ENCODE measurements around the gene ALLC.
"Not testable (repeated sequence)": the region's sequence is repeated elsewhere in the genome, so short reads cannot be mapped to it uniquely, and the experiment has no call there.

ALLC gene

GRCh38 chr2:3626812-3627499 lies 31.0 kb upstream of the ALLC start:
- no peak for DNase-seq

GRCh38 chr2:3627500-3628100 lies 30.4 kb upstream of the ALLC start:
- no peak for DNase-seq

- no peak for DNase-seq
Observed at GRCh38 chr2:3628241-3628679, 29.7 kb upstream of the ALLC start.

GRCh38 chr2:3628800-3629199 lies 29.2 kb upstream of the ALLC start:
- DNase-seq, result no peak

- no peak for DNase-seq
Observed at GRCh38 chr2:3630631-3631030, 27.4 kb upstream of the ALLC start.

GRCh38 chr2:3631161-3631850 lies 26.7 kb upstream of the ALLC start:
- DNase-seq, result no peak

- DNase-seq, result no peak
Observed at GRCh38 chr2:3631851-3632659, 25.9 kb upstream of the ALLC start.

GRCh38 chr2:3633089-3633981 lies 24.7 kb upstream of the ALLC start:
- no peak for DNase-seq

GRCh38 chr2:3633982-3634595 lies 23.9 kb upstream of the ALLC start:
- no peak for DNase-seq

GRCh38 chr2:3634596-3635121 lies 23.3 kb upstream of the ALLC start:
- DNase-seq, result no peak

GRCh38 chr2:3635171-3635974 lies 22.6 kb upstream of the ALLC start:
- DNase-seq, result no peak

- DNase-seq, result not testable (repeated sequence)
Observed at GRCh38 chr2:3635975-3636327, 22.0 kb upstream of the ALLC start.

GRCh38 chr2:3636586-3637310 lies 21.3 kb upstream of the ALLC start:
- no peak for DNase-seq

GRCh38 chr2:3637311-3637675 lies 20.7 kb upstream of the ALLC start:
- no peak for DNase-seq

GRCh38 chr2:3637692-3638455 lies 20.1 kb upstream of the ALLC start:
- DNase-seq, result no peak

GRCh38 chr2:3638456-3638810 lies 19.6 kb upstream of the ALLC start:
- no peak for DNase-seq

GRCh38 chr2:3639015-3639630 lies 18.9 kb upstream of the ALLC start:
- DNase-seq, result no peak

- no peak for DNase-seq
Observed at GRCh38 chr2:3639653-3640052, 18.3 kb upstream of the ALLC start.

- DNase-seq, result no peak
Observed at GRCh38 chr2:3641181-3641580, 16.8 kb upstream of the ALLC start.

Data from GDM1 (cell line).